Measurements from ENCODE around the gene APMAP. TPM values are rescaled to one million over a fixed set of nuclear protein-coding genes. Genes with fewer than 3 reads are reported as not detected.

Gene APMAP
- total and polyA plus RNA-seq, 2 experiments from 2014 or later: 110 to 123 TPM

GRCh38 chr20:24962182-24962492, 30.4 kb downstream of the APMAP start:
- TF ChIP-seq EZH2 (IDR thresholded peaks at IDR 0.05; ENCODE audit: borderline replicate concordance): no peak
- no peak for TF ChIP-seq CTCF (IDR thresholded peaks at IDR 0.05; ENCODE audit: poor library complexity)
- no peak for TF ChIP-seq EZH2phosphoT487 (IDR thresholded peaks at IDR 0.05; ENCODE audit: low read depth, severe bottlenecking, unreplicated experiment)
- no peaks in the 10 kb centered on the region for H3K36me3 ChIP-seq (replicated peaks; ENCODE audit: insufficient read depth, low read depth)

GRCh38 chr20:24961384-24962181, 31.0 kb downstream of the APMAP start:
- no peaks in the 10 kb centered on the region for H3K27me3 ChIP-seq
- H3K9me2 ChIP-seq (replicated peaks; ENCODE audit: insufficient read depth): no peaks in the 10 kb centered on the region
- H3K4me1 ChIP-seq (ENCODE audit: insufficient read depth): no peaks in the 10 kb centered on the region
- no peak overlapping the region for H3K4me2 ChIP-seq
- WGBS (ENCODE audit: low lambda C conversion rate, missing lambda C conversion rate): 93% methylated on average over 13 of the region's 20 CpGs
- H3K4me3 ChIP-seq: no peak overlapping the region
- H4K20me1 ChIP-seq (ENCODE audit: insufficient read depth, poor library complexity, severe bottlenecking): no peaks in the 10 kb centered on the region
- no peak for DNase-seq (ENCODE audit: low spot score)
- TF ChIP-seq CTCF (IDR thresholded peaks at IDR 0.05; ENCODE audit: poor library complexity) (no peak), EZH2phosphoT487 (IDR thresholded peaks at IDR 0.05; ENCODE audit: low read depth, severe bottlenecking, unreplicated experiment) (no peak), EZH2 (IDR thresholded peaks at IDR 0.05; ENCODE audit: borderline replicate concordance) (no peak)
- H2AFZ ChIP-seq: no peak overlapping the region
- H3K27ac ChIP-seq: no peak overlapping the region
- H3K36me3 ChIP-seq (replicated peaks; ENCODE audit: insufficient read depth, low read depth): no peaks in the 10 kb centered on the region
- no peaks in the 10 kb centered on the region for H3K79me2 ChIP-seq
- no peaks in the 10 kb centered on the region for H3K9me3 ChIP-seq (ENCODE audit: low read depth)

More at GRCh38 chr20:24962182-24962492, 30.4 kb downstream of the APMAP start:
- Histone ChIP-seq H4K20me1 (ENCODE audit: insufficient read depth, poor library complexity, severe bottlenecking) (no peaks in the 10 kb centered on the region), H3K9me3 (ENCODE audit: low read depth) (no peaks in the 10 kb centered on the region), H3K4me2 (no peak overlapping the region), H3K27ac (no peak overlapping the region), H3K27me3 (no peaks in the 10 kb centered on the region), H3K4me3 (no peak overlapping the region), H2AFZ (no peak overlapping the region), H3K79me2 (no peaks in the 10 kb centered on the region), H3K9me2 (replicated peaks; ENCODE audit: insufficient read depth) (no peaks in the 10 kb centered on the region), H3K4me1 (ENCODE audit: insufficient read depth) (no peaks in the 10 kb centered on the region)
- 88% methylated on average over 2 of the region's 2 CpGs for whole genome bisulfite sequencing (ENCODE audit: low lambda C conversion rate, missing lambda C conversion rate)
- DNase-seq (ENCODE audit: low spot score): no peak

- TF ChIP-seq CTCF (IDR thresholded peaks at IDR 0.05; ENCODE audit: poor library complexity): no peak
- TF ChIP-seq EZH2phosphoT487 (IDR thresholded peaks at IDR 0.05; ENCODE audit: low read depth, severe bottlenecking, unreplicated experiment): no peak
- TF ChIP-seq EZH2 (IDR thresholded peaks at IDR 0.05; ENCODE audit: borderline replicate concordance): no peak
- no peaks in the 10 kb centered on the region for H3K9me2 ChIP-seq (replicated peaks; ENCODE audit: insufficient read depth)
- no peak overlapping the region for H2AFZ ChIP-seq
- H3K4me2 ChIP-seq: no peak overlapping the region
- no peaks in the 10 kb centered on the region for H3K4me1 ChIP-seq (ENCODE audit: insufficient read depth)
- no peaks in the 10 kb centered on the region for H3K9me3 ChIP-seq (ENCODE audit: low read depth)
- H3K36me3 ChIP-seq (replicated peaks; ENCODE audit: insufficient read depth, low read depth): no peaks in the 10 kb centered on the region
- H3K27ac ChIP-seq: no peak overlapping the region
- H3K79me2 ChIP-seq: no peaks in the 10 kb centered on the region
- H4K20me1 ChIP-seq (ENCODE audit: insufficient read depth, poor library complexity, severe bottlenecking): no peaks in the 10 kb centered on the region
- WGBS (ENCODE audit: low lambda C conversion rate, missing lambda C conversion rate): 81% methylated on average over 2 of the region's 2 CpGs
- DNase-seq (ENCODE audit: low spot score): no peak
- H3K4me3 ChIP-seq: no peak overlapping the region
- H3K27me3 ChIP-seq: no peaks in the 10 kb centered on the region
These were observed 31.7 kb downstream of the APMAP start for GRCh38 chr20:24960861-24961260.
